Measurements from ENCODE around the gene RNASET2. TPM values are rescaled to one million over a fixed set of nuclear protein-coding genes. Genes with fewer than 3 reads are reported as not detected.

Gene RNASET2
- total and polyA plus RNA-seq, 2 of the 13 experiments (the other 11 are each of a cell fraction or from before 2014, with no cell fraction given), result 44.6 to 597 TPM

GRCh38 chr6:166956444-166957086, at the start of gene RNASET2 (continued):
- TF ChIP-seq ZBTB49 (CRISPR knock-in tag; IDR thresholded peaks at IDR 0.05; ENCODE audit: borderline replicate concordance) (no peak), SKI (IDR thresholded peaks at IDR 0.05; ENCODE audit: partially characterized antibody) (no peak), SRF (IDR thresholded peaks at IDR 0.05; ENCODE audit: low read depth, low read length) (no peak), ZSCAN21 (CRISPR knock-in tag; IDR thresholded peaks at IDR 0.05; ENCODE audit: borderline replicate concordance) (peak; percentile 93), NFIB (CRISPR knock-in tag; IDR thresholded peaks at IDR 0.05; ENCODE audit: borderline replicate concordance) (no peak), CCDC6 (CRISPR knock-in tag; IDR thresholded peaks at IDR 0.05) (peak; percentile 87), ZNF619 (CRISPR knock-in tag; IDR thresholded peaks at IDR 0.05) (peak; percentile 80; the same call in 1 of the 2 replicates), CREB1 (IDR thresholded peaks at IDR 0.05) (0 out of 2 replicates have a peak, but pooled peaks have one; percentile 9), CREB1 (CRISPR knock-in tag; IDR thresholded peaks at IDR 0.05) (no peak), ZNF234 (CRISPR knock-in tag; conservative IDR thresholded peaks at IDR 0.05) (peak; percentile 76), KDM3A (CRISPR knock-in tag; IDR thresholded peaks at IDR 0.05; ENCODE audit: low read depth) (no peak), CREM (IDR thresholded peaks at IDR 0.05) (no peak), CREM (CRISPR knock-in tag; IDR thresholded peaks at IDR 0.05) (no peak), ZBTB10 (CRISPR knock-in tag; IDR thresholded peaks at IDR 0.05; ENCODE audit: borderline replicate concordance) (no peak), ZSCAN5A (CRISPR knock-in tag; IDR thresholded peaks at IDR 0.05; ENCODE audit: borderline replicate concordance) (no peak), DRAP1 (CRISPR knock-in tag; IDR thresholded peaks at IDR 0.05) (peak; percentile 98), SKIL (CRISPR knock-in tag; IDR thresholded peaks at IDR 0.05; ENCODE audit: borderline replicate concordance) (peak; percentile 59; the same call in 1 of the 2 replicates), REPIN1 (CRISPR knock-in tag; IDR thresholded peaks at IDR 0.05; ENCODE audit: borderline replicate concordance, low read depth) (peak; percentile 58; the same call in 1 of the 2 replicates), ZNF205 (CRISPR knock-in tag; IDR thresholded peaks at IDR 0.05) (no peak; the same call in 1 of the 2 replicates), PPARG (CRISPR knock-in tag; conservative IDR thresholded peaks at IDR 0.05) (peak; percentile 41; the same call in 1 of the 2 replicates), THYN1 (CRISPR knock-in tag; IDR thresholded peaks at IDR 0.05; ENCODE audit: borderline replicate concordance, low read depth) (no peak)

All from HepG2 (cell line).